SH-SY5Y (cell line): ENCODE measurements around the gene PGS1.

Experiments
- GATA2 ChIP-seq: IDR thresholded peaks from 2 replicates; pipeline ENCODE4 v1.6.1; 2011; ENCODE audit warnings: mild to moderate bottlenecking, low read depth, low read length
- GATA3 ChIP-seq: IDR thresholded peaks from 2 replicates; pipeline ENCODE4 v1.6.1; 2011; ENCODE audit warnings: low read depth, mild to moderate bottlenecking, low read length, moderate library complexity

PGS1 gene, protein sequence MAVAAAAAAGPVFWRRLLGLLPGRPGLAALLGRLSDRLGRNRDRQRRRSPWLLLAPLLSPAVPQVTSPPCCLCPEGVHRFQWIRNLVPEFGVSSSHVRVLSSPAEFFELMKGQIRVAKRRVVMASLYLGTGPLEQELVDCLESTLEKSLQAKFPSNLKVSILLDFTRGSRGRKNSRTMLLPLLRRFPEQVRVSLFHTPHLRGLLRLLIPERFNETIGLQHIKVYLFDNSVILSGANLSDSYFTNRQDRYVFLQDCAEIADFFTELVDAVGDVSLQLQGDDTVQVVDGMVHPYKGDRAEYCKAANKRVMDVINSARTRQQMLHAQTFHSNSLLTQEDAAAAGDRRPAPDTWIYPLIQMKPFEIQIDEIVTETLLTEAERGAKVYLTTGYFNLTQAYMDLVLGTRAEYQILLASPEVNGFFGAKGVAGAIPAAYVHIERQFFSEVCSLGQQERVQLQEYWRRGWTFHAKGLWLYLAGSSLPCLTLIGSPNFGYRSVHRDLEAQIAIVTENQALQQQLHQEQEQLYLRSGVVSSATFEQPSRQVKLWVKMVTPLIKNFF

DNA sequence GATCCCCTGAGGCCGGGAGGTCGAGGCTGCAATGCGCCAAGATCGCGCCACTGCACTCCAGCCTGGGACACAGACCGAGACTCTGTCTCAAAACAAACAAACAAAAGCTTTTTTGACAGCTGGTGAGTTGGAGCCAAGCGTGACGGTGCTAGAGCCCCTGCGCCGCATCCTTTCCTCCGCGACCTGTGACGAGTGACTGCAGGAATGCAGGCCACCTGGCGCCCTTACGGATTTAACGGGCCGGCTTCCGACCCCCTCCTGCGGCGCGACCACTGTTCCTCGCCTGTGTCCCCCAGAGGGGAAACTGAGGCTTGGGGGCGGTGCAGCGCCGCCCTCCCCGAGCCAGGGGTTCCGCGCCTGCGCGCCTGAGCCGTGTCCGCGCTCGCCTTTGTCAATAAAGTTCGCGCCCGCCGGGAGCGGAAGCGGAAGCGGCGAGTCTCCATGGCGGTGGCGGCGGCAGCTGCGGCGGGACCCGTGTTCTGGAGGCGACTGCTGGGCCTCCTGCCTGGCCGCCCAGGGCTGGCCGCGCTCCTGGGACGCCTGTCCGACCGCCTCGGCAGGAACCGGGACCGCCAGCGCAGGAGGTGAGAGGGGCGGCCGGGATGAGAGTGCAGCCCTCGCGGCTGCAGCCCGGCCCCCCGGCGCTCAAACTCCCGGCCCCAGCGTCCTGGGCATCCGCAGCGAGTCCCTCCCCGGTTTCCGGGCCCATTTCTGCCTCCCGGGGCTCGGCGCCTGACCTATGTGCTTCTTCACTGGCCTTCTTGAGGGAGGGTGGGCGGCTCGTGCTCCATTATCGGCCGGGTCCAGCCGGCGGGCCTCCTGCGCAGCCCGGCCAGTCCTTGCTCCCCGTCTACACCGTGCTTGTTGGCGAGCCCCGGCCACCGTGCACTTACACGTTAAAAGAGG is at the start of gene PGS1:
PGS1 (plus strand) TSS at position 425 of the 906 bp plus-strand sequence; CDS start at position 442, 17 bp downstream.
- TF ChIP-seq GATA3 (no peak), GATA2 (no peak)

DNA sequence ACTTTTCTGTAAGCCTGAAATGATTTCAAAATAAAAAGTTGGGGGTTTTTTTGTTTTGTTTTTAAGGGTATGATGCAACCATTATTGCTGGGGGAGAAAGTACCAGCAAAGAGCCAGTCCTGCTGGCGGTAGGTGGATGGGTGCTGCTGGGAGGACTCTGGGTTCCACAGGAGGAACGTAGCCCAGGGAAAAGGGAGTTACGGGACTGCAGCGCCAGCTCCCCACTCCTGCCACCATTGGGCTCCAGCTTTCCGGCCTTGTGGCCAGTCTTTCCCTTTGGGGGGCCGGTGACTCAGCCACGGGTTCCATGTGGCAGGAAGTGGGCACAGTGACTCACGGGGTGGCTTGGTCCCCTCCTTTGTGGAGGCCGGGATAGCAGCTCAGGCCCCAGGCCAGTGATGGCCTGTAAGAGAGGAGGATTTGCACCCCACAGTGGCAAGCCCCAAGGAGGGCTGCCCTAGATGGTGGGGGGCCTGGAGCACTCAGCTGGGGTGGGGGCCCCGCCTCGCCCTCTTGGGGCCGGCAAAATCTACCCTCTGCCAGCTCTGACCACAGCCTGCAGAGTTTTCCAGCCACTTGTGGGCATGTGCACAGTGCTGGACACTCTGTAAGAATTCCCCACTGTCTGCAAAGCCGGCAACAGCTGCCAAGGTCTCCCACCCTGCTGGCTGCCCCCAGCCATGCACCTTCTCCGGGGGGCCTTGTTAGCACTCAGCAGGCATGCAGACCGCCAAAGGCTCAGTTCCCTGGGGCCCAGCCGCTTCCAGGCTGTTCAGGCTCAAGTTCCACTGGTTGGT is 49.0 kb upstream of the PGS1 start:
- TF ChIP-seq GATA2 (no peak), GATA3 (no peak)

DNA sequence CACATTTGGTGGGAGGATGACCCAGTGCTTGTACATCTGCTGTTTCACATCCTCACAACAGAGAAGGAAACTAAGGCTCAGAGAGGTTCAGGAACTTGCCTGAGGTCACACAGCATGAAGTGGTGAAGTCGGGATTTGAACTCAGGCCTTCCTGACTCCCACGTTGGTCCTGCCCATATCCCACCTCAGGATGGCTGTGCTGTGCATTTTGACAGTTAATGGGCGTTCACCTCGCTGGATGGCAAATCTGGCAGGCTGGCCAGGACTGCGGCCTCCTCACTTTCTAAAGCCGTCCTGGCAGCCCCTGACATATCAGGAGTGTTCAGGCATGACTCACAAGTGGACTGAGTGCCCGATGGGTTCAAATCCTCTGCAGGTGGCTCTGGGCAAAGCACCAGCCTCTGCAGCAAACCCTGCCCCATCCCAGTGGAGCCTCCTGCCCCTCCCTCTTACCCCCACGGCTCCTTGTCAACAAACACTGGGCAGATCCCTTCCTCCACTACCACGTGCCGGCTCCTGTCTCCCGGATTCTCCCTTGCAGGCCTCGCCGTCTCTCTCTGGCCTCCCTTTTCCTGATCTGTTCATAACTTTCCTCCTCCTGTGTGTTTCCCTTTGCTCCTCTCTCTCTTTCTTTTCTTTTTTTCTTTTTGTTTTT is 47.8 kb upstream of the PGS1 start:
- no peak for TF ChIP-seq GATA3
- TF ChIP-seq GATA2, result no peak

DNA sequence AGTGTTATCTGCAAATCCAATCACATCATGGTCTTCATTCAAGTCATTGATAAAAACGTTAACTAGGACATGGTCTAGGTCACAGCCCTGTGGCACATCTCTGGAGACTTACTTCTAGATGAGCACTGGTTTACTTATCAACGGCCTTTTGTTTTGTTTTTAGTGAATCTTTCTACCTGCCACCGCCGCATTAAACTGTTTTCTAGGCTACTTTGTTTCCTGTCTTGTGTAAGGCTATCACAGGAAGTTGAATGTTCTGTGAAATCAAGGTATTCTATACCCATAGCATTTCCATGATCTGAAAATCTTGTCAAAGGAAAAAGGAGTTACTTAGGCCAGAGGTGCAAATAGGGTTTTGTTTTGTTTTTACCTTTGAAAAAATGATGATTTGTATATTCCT is 45.5 kb upstream of the PGS1 start:
- TF ChIP-seq GATA2, result no peak
- TF ChIP-seq GATA3, result no peak

DNA sequence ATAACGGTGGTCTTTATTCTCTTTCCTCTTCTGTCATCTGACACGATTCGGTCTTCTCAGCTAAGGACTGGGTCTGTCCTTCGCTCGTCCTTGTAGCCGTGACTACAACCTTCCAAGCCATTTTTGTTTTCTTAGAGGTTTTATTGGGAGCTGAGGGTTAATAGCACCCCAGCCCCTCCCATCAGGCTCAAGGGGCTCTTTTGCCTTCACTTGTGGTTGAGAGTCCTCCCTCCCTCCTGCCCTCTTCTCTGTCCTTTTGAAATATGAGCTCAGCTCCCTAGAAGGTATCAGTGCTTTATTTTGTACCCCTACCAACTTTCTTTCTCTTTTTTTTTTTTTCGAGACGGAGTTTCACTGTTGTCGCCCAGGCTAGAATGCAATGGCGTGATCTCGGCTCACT is 43.2 kb upstream of the PGS1 start:
- TF ChIP-seq GATA2, result no peak
- no peak for TF ChIP-seq GATA3

DNA sequence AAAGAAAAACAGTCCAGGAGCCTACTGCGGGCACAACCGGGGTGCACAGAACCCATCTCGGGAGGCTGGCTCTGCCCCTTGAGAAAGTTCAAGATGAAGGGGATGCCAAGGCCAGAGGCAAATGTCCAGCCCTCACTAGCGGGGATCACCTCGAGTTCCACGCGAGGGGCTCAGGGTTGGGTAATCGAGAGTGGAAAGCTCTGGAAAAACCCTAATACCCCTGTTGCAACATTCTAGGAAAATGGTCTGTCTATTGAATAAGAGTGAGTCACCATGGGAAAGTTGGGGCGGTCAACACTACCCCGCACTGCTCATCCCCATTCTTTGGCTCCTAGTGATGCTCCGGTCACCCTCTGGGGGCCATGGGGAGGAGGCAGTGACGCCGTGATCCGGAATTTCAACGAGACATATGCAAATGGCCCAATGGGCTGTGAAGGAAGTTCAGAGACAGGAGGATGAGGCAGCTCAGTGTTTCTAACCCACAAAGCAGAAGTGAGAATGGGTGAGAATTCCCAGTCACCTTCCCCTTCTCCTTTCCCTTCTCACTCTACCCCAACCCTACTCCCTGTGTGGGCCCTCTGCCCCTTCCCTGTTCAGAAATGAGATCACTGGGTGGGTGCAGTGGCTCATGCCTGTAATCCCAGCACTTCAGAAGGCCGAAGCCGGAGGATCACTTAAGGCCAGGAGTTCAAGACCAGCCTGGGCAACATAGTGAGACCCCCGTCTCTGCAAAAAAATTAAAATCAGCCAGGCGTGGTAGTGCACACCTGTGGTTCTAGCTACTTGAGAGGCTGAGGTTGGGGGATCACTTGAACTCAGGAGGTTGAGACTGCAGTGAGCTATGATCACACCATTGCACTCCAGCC is 41.0 kb upstream of the PGS1 start:
- TF ChIP-seq GATA2, result no peak
- TF ChIP-seq GATA3, result no peak

DNA sequence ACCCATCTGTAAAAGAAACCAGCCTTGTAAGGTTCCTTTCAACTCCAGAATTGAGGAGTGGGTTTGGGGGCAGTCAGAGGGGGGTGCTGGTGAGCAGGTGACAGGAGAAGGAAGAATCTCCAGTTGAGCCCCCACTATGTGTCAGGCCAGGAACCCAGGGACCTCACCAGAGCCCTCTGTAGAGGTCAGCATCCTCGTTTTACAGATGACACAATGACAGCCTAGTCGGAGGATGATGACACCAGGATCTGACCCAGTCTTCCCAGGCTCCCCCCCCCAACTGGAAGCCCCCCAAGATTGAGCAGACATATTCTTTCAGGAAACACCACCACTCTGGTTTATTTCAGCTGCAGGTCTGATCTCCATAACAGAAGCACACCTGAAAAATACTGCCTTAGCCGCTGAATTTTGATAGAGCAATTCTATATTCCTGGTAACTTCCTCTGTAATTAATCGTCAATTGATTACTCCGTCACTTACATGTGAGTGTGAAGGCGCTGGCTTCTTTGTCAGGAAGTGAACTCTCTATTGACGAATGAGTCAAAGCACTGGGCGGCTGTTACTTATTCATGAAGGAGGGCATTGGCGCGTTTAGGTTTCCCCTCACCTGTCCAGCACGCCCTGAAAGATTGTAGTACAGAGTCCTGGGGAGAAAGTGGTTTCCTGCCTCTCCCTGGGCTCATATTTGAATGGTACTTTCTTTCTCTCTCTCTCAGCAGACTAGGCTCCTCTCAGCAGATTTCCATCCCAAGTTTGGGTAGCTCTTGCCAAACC is 39.8 kb upstream of the PGS1 start:
- TF ChIP-seq GATA2 (no peak), GATA3 (no peak)

DNA sequence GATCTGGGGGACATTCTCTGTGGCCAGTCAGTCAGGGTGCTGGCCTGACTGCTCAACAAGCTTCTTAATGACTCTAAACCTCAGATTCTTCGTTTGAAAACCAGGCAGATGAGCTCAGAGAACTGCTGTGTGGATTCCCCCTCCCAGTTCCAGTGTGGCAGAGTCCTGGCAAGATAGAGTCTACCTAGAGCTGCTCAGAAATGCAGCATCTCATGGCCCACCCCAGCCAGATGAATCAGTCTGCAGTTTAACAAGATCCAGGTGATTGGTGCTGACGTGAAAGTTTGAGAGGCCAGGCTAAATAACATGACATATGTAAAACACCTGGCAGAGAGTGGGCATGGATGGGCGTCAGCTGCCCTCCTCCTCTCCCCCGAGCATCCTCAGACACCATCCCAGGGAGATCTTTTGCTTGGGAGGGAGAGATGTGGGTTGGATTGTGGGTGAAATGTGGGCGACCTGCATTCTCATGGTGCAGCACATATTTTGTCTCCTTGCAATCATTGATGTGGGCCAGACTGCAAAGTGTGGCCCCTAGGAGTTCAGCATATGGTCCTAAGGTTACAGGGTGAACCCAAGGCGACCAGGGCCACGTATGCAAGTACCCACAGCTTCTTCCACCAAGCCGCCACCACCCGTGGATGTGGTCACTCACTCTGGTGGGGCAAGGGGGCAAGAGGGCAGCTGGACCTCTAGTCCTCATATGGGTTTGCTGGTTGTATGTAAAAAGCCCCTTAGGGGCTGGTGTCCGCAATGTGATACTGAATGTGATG is 38.1 kb upstream of the PGS1 start:
- TF ChIP-seq GATA2, result no peak
- no peak for TF ChIP-seq GATA3

DNA sequence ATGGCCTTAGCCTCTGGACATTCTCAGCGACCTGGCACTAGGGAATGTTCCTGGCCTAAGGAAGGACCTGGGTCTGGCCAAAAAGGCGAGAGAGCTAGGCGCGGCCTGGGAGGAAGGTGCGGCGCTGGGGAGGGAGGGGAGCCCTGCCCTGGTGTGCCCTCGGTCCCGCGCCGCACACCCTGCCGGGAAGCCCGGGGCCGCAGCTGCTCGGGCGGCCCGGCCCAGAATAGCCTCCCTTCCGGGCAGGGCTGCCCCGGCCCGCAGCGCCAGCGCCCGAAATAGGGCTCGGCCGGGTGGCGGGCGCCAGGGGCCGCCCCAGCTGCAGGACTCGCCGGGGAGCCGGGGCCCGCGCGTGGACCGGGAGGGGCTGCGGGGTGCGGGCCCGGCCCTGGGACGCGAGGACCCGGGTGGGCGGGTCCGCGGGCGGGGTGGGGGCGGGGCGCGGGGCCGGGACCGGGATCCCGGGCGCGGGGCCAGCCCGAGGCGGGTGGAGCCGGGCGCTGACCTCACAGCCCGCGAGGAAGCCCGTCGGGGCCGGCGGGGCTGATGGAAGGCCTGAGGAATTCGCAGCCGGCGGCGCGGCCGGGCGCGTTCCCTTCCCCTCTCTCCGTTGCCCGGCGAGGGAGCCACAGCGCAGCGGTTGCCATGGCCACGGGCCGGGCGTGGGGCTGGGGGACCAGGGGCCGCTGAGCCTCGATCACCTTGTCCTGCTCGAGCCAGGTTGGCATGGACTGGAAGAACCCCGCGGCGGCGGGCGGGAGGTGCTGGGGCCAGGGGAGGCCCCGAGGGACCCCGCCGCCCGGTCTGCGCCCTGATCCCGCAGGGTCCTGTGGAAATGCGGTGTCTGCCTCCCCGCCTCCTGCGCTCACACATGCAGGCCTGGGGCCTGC is 36.6 kb upstream of the PGS1 start:
- TF ChIP-seq GATA3 (no peak), GATA2 (no peak)

DNA sequence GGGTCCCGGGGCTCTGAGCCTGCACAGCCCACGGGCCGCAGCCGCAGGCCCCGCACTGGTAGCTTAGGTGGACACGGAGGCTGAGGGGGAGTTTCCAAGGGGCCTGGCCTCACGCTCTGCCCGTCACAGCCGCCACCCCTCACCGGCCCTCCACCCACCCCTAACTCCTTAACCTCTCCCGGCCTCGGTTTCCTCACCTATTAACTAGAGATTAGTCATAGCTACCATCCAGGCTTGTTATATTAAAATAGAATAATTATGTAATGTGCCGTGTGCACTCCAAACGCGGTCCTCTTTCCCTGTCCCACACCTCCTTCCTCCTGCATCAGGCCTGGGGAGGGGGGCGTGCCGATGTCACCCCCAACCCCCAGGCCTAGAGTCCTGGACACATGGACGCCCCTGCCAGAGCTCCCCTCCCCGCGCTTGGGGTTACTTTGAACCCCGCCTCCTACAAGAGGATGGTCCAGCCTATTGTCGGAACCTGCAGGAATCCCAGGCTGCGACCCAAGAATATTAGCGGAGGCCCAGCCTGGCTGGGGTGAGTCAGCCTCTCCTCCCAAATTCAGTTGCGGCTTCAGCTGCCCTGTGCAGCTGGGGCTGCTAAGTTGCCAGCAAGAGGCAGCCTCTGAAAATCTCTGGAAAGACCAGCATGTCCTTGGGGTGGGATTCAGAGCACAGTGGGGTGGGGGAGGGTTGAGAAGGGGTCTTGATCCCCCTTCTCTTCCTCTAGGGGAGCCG is 35.8 kb upstream of the PGS1 start:
- TF ChIP-seq GATA2 (no peak), GATA3 (no peak)
